ENCODE results near the gene RHOT2. TPM values are rescaled to one million over a fixed set of nuclear protein-coding genes. Genes with fewer than 3 reads are reported as not detected.
A peak's percentile ranks its signal among the peaks of the same experiment; 100 is the strongest.

Gene RHOT2
- total and polyA plus RNA-seq, 10 of the 15 experiments (the other 5 are each of a cell fraction or from before 2014, with no cell fraction given) = 3.7 to 174 (median 69.8) TPM

DNA sequence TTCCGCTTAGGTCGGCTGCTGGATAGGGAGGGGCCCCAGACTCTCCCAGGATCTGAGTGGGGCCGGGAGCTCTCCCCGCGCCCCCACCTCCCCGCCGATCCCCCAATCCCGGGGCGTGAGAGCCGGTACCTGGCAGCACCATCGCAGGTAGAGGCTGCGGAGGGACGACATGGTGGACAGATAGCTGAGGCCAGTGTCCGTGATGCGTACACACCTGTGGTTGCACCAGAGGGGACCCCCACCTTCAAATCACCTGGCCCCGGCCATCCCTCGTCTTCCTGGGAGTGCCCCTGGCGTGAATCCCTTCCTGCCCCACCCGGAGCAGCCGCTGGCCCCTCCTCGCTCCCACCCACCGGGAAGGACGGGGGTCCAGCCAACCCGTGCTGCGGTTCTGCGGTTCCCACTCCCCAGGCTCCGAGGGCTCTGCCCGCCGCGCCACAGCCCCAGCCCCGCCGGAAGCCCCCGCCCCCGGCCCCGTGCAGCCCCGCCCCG lies 27.0 kb downstream of the RHOT2 start:
- ATAC-seq = no peak
- ChIA-PET CTCF (interaction anchor here (0.6 to 1.6 kb wide), 4 partner anchors 15 to 105 kb away, joined by 3 to 5 read pairs (median 3); no protein-coding TSS in a partner anchor), SMC1A (ENCODE audit: uncharacterized antibody, unreplicated experiment) (no interaction called here), POLR2A (interaction anchor here (0.7 to 2.0 kb wide), 6 partner anchors 11 to 58 kb away, joined by 3 to 7 read pairs (median 4); partner anchors contain the start of genes ANTKMT, HAGHL, JMJD8 and METRN), RAD21 (ENCODE audit: unreplicated experiment) (interaction anchor here (0.9 kb wide), 1 partner anchor 25 kb away, joined by 3 read pairs; no protein-coding TSS in a partner anchor)
- Histone ChIP-seq H3K27ac (ENCODE audit: control insufficient read depth, insufficient read depth) (no peak overlapping the region), H3K79me2 (ENCODE audit: control insufficient read depth, insufficient read depth, low read length) (peaks cover 3% of the 10 kb centered on the region; the same call in 1 of the 2 replicates), H2AFZ (ENCODE audit: control insufficient read depth, low read depth, low read length) (peak overlapping the region; percentile 29; the same call in 1 of the 2 replicates), H3K9me3 (replicated peaks; ENCODE audit: control insufficient read depth, insufficient read depth, low read length) (no peaks in the 10 kb centered on the region; the same call in 2 of the 3 replicates), H3K27me3 (replicated peaks in 1 of 2; ENCODE audit: control insufficient read depth in 2 of 2, insufficient read depth in 2 of 2, low read length in 1 of 2) (peaks cover 2 to 6% of the 10 kb centered on the region in 2 experiments; a peak in 3 of 4 replicates), H4K20me1 (ENCODE audit: control insufficient read depth, insufficient read depth) (no peaks in the 10 kb centered on the region), H3K4me3 (no peak overlapping the region; the same call in 1 of the 2 replicates), H3K4me2 (ENCODE audit: control insufficient read depth, insufficient read depth) (peak overlapping the region; percentile 89), H3K4me1 (ENCODE audit: control insufficient read depth, insufficient read depth, low read length) (peaks cover 7% of the 10 kb centered on the region), H3K36me3 (ENCODE audit: control insufficient read depth in 2 of 2, insufficient read depth in 2 of 2, low read length in 1 of 2) (no peaks in the 10 kb centered on the region), H3K9ac (ENCODE audit: control insufficient read depth, insufficient read depth, low read length) (no peak overlapping the region)
- in situ Hi-C loops (cut with MboI) = no loop called here
- FAIRE-seq = no peak
- no TSS peak for BruUV-seq (replicated peaks)
- DNase-seq (ENCODE audit: low read depth, low spot score) = no peak
- intact Hi-C loops (cut with micrococcal nuclease; ENCODE audit: unreplicated experiment) = no loop called here
- 21% methylated on average over 16 of the region's 37 CpGs for WGBS (ENCODE audit: insufficient coverage, insufficient replicate concordance, low lambda C conversion rate, missing lambda C conversion rate)
- TF ChIP-seq CHD4 (IDR thresholded peaks at IDR 0.05) (no peak), POLR2A (IDR thresholded peaks at IDR 0.05; ENCODE audit: low read depth, low read length) (no peak), NBN (IDR thresholded peaks at IDR 0.05) (no peak), NFYA (IDR thresholded peaks at IDR 0.05; ENCODE audit: borderline replicate concordance, low read depth, low read length) (no peak), SUZ12 (IDR thresholded peaks at IDR 0.05; ENCODE audit: unreplicated experiment) (no peak), BACH1 (IDR thresholded peaks at IDR 0.05; ENCODE audit: borderline replicate concordance) (no peak), DPF2 (IDR thresholded peaks at IDR 0.05) (no peak), BHLHE40 (IDR thresholded peaks at IDR 0.05; ENCODE audit: borderline replicate concordance in 1 of 2, low read depth in 2 of 2, low read length in 1 of 2) (no peak), POLR2AphosphoS5 (IDR thresholded peaks at IDR 0.05; ENCODE audit: low read length) (no peak), IKZF2 (IDR thresholded peaks at IDR 0.05) (no peak), YY1 (IDR thresholded peaks at IDR 0.05; ENCODE audit: low read depth, low read length) (no peak), CREB1 (IDR thresholded peaks at IDR 0.05; ENCODE audit: low read depth) (no peak), HCFC1 (IDR thresholded peaks at IDR 0.05; ENCODE audit: low read length) (no peak), EED (IDR thresholded peaks at IDR 0.05; ENCODE audit: low read depth) (no peak), ZNF217 (IDR thresholded peaks at IDR 0.05) (no peak)
- TF ChIP-seq, protein P1, sequence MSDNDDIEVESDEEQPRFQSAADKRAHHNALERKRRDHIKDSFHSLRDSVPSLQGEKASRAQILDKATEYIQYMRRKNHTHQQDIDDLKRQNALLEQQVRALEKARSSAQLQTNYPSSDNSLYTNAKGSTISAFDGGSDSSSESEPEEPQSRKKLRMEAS (IDR thresholded peaks at IDR 0.05; ENCODE audit: low read depth, low read length) = no peak
- TF ChIP-seq, protein P2, sequence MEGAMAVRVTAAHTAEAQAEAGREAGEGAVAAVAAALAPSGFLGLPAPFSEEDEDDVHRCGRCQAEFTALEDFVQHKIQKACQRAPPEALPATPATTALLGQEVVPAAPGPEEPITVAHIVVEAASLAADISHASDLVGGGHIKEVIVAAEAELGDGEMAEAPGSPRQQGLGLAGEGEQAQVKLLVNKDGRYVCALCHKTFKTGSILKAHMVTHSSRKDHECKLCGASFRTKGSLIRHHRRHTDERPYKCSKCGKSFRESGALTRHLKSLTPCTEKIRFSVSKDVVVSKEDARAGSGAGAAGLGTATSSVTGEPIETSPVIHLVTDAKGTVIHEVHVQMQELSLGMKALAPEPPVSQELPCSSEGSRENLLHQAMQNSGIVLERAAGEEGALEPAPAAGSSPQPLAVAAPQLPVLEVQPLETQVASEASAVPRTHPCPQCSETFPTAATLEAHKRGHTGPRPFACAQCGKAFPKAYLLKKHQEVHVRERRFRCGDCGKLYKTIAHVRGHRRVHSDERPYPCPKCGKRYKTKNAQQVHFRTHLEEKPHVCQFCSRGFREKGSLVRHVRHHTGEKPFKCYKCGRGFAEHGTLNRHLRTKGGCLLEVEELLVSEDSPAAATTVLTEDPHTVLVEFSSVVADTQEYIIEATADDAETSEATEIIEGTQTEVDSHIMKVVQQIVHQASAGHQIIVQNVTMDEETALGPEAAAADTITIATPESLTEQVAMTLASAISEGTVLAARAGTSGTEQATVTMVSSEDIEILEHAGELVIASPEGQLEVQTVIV (IDR thresholded peaks at IDR 0.05; ENCODE audit: borderline replicate concordance, partially characterized antibody) = no peak
- TF ChIP-seq, protein P3, sequence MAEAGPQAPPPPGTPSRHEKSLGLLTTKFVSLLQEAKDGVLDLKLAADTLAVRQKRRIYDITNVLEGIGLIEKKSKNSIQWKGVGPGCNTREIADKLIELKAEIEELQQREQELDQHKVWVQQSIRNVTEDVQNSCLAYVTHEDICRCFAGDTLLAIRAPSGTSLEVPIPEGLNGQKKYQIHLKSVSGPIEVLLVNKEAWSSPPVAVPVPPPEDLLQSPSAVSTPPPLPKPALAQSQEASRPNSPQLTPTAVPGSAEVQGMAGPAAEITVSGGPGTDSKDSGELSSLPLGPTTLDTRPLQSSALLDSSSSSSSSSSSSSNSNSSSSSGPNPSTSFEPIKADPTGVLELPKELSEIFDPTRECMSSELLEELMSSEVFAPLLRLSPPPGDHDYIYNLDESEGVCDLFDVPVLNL (IDR thresholded peaks at IDR 0.05; ENCODE audit: low read depth, low read length) = no peak
- TF ChIP-seq, protein P4, sequence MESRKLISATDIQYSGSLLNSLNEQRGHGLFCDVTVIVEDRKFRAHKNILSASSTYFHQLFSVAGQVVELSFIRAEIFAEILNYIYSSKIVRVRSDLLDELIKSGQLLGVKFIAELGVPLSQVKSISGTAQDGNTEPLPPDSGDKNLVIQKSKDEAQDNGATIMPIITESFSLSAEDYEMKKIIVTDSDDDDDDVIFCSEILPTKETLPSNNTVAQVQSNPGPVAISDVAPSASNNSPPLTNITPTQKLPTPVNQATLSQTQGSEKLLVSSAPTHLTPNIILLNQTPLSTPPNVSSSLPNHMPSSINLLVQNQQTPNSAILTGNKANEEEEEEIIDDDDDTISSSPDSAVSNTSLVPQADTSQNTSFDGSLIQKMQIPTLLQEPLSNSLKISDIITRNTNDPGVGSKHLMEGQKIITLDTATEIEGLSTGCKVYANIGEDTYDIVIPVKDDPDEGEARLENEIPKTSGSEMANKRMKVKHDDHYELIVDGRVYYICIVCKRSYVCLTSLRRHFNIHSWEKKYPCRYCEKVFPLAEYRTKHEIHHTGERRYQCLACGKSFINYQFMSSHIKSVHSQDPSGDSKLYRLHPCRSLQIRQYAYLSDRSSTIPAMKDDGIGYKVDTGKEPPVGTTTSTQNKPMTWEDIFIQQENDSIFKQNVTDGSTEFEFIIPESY (IDR thresholded peaks at IDR 0.05) = no peak

All from GM12878 (cell line).